GM20000 (cell line): ENCODE data around the gene DNAI7.

Source experiments
- DNase-seq: peaks from one replicate; pipeline ENCODE4 v3.0.0; 2012; ENCODE audit warnings: low spot score
- CTCF ChIP-seq: IDR thresholded peaks from 2 replicates; pipeline ENCODE4 v1.5.1; 2012; ENCODE audit warnings: mild to moderate bottlenecking, control low read depth; ENCODE audit errors: extremely low read depth, missing control alignments

The DNAI7 gene

GRCh38 chr12:25194722-25195055 is 271 bp downstream of the DNAI7 start:
- DNase-seq, result no peak
- no peak for TF ChIP-seq CTCF

GRCh38 chr12:25194214-25194613 is 746 bp downstream of the DNAI7 start:
- TF ChIP-seq CTCF, result no peak
- no peak for DNase-seq

- no peak for TF ChIP-seq CTCF
- DNase-seq, result no peak
Observed at GRCh38 chr12:25190793-25191192, 4.2 kb downstream of the DNAI7 start.

- DNase-seq, result no peak
- TF ChIP-seq CTCF, result no peak
Observed at GRCh38 chr12:25189656-25190055, 5.3 kb downstream of the DNAI7 start.

- TF ChIP-seq CTCF, result no peak
- no peak for DNase-seq
Observed at GRCh38 chr12:25187781-25188180, 7.2 kb downstream of the DNAI7 start.

- peak; percentile 17 for DNase-seq
- no peak for TF ChIP-seq CTCF
Observed at GRCh38 chr12:25186788-25187402, 8.1 kb downstream of the DNAI7 start.

GRCh38 chr12:25186038-25186787 is 8.7 kb downstream of the DNAI7 start:
- no peak for DNase-seq
- no peak for TF ChIP-seq CTCF
